Vagina (tissue), 2 donors: ENCODE data around the gene OR7C1. TPM values are rescaled to one million over a fixed set of nuclear protein-coding genes. Genes with fewer than 3 reads are reported as not detected.

Experiments used
- DNase-seq, 2 donors: peaks; one replicate each; pipeline ENCODE4 v3.0.0-alpha.2; 2017; ENCODE audit errors: extremely low spot score in 2 of 2
- H3K27ac ChIP-seq: fragments of 200-600 bp; sonication (generic); one replicate; pipeline ENCODE4 v1.5.1; 2019
- H3K27me3 ChIP-seq: fragments of 200-600 bp; sonication (generic); one replicate; pipeline ENCODE4 v1.5.1; 2019
- H3K36me3 ChIP-seq, 2 donors: fragments of 200-600 bp; sonication (generic); one replicate each; pipeline ENCODE4 v1.5.1; 2017 to 2019
- H3K4me1 ChIP-seq: fragments of 200-600 bp; sonication (generic); one replicate; pipeline ENCODE4 v1.5.1; 2019
- H3K4me3 ChIP-seq, 2 donors: fragments of 200-600 bp; sonication (generic); 1 replicate in 1 of 2; 2 replicates in 1 of 2; pipeline ENCODE4 v1.5.1; 2016 to 2019
- H3K9me3 ChIP-seq: fragments of 200-600 bp; sonication (generic); one replicate; pipeline ENCODE4 v1.5.1; 2019
- CTCF ChIP-seq, 3 experiments: fragments of 450-650 bp in 2 of 3; fragments of 200-600 bp in 1 of 3; sonication (generic) in 1 of 3; IDR thresholded peaks; one replicate each; pipeline ENCODE4 v1.5.1; 2017 to 2019; ENCODE audit warnings: antibody characterized with exemption in 3 of 3, mild to moderate bottlenecking in 2 of 3, moderate library complexity in 2 of 3
- POLR2A ChIP-seq, 2 donors: fragments of 450-650 bp; IDR thresholded peaks; one replicate each; pipeline ENCODE4 v1.6.1; 2017; ENCODE audit warnings: antibody characterized with exemption in 2 of 2, mild to moderate bottlenecking in 2 of 2, moderate library complexity in 2 of 2
- POLR2AphosphoS5 ChIP-seq, 2 donors: sonication (generic); formaldehyde crosslinking; IDR thresholded peaks; one replicate each; pipeline ENCODE4 v1.9.0; 2017; ENCODE audit warnings: antibody characterized with exemption in 2 of 2, mild to moderate bottlenecking in 2 of 2, low read depth in 1 of 2; ENCODE audit not compliant: insufficient read depth in 1 of 2
- intact Hi-C: fragments of 100-400 bp; cut with DNase I; formaldehyde crosslinking; loops from one replicate; pipeline ENCODE4 v1.15.1; 2023
- total RNA-seq: library from RNA; depleted of rRNA; stranded (reverse); fragments of >200 nt; gene quantifications from one replicate; pipeline ENCODE4 v1.2.3, GENCODE V29; 2016

Gene OR7C1
- 0.74 TPM for total RNA-seq

- peak within 1 kb of the TSS; percentile 25 for H3K27ac ChIP-seq
- intact Hi-C loops = no loop called here
- DNase-seq = no peak
- H3K27me3 ChIP-seq = no peaks in the 10 kb centered on the region
- H3K9me3 ChIP-seq = no peaks in the 10 kb centered on the region
- no peak for TF ChIP-seq CTCF (IDR thresholded peaks at IDR 0.05)
- TF ChIP-seq POLR2A (IDR thresholded peaks at IDR 0.05) = no peak
- TF ChIP-seq POLR2AphosphoS5 (IDR thresholded peaks at IDR 0.05; ENCODE audit: insufficient read depth in 1 of 2, low read depth in 1 of 2) = peak in 1 of 2 donors; percentile 83
- H3K36me3 ChIP-seq = no peaks in the 10 kb centered on the region
- H3K4me3 ChIP-seq = peak within 1 kb of the TSS in 1 of 2 donors; percentile 21
- no peaks in the 10 kb centered on the region for H3K4me1 ChIP-seq
These were observed at the start of gene OR7C1, which contains the start of gene OR7A5 for GRCh38 chr19:14835011-14835410. Gene OR7C1, minus strand, starts transcription at chr19:14835185. Its CDS starts 35,049 bp downstream, at chr19:14800136. Gene OR7A5, minus strand, starts transcription at chr19:14835185. Its CDS starts 6,944 bp downstream, at chr19:14828241.

GRCh38 chr19:14871619-14872230, 36.7 kb upstream of the OR7C1 start:
- Histone ChIP-seq H3K9me3 (no peaks in the 10 kb centered on the region), H3K27me3 (no peaks in the 10 kb centered on the region), H3K27ac (no peak overlapping the region), H3K4me3 (no peak overlapping the region), H3K36me3 (no peaks in the 10 kb centered on the region), H3K4me1 (no peaks in the 10 kb centered on the region)
- TF ChIP-seq POLR2AphosphoS5 (IDR thresholded peaks at IDR 0.05; ENCODE audit: insufficient read depth in 1 of 2, low read depth in 1 of 2) = no peak
- peak in 1 of 3 experiments; percentile 11 for TF ChIP-seq CTCF (IDR thresholded peaks at IDR 0.05)
- intact Hi-C loops = no loop called here
- DNase-seq = no peak

GRCh38 chr19:14868497-14868896, 33.5 kb upstream of the OR7C1 start:
- H3K27ac ChIP-seq = no peak overlapping the region
- intact Hi-C loops = no loop called here
- no peaks in the 10 kb centered on the region for H3K27me3 ChIP-seq
- DNase-seq = no peak
- H3K4me1 ChIP-seq = no peaks in the 10 kb centered on the region
- H3K4me3 ChIP-seq = no peak overlapping the region
- no peaks in the 10 kb centered on the region for H3K36me3 ChIP-seq
- H3K9me3 ChIP-seq = no peaks in the 10 kb centered on the region
- TF ChIP-seq POLR2AphosphoS5 (IDR thresholded peaks at IDR 0.05; ENCODE audit: insufficient read depth in 1 of 2, low read depth in 1 of 2) (no peak), CTCF (IDR thresholded peaks at IDR 0.05) (no peak), POLR2A (IDR thresholded peaks at IDR 0.05) (no peak)

GRCh38 chr19:14848822-14849221, 13.8 kb upstream of the OR7C1 start, which contains the start of gene OR7A10:
Gene OR7A10, minus strand, starts transcription at chr19:14848922. Its CDS starts 7,045 bp downstream, at chr19:14841877.
- TF ChIP-seq CTCF (IDR thresholded peaks at IDR 0.05) (no peak), POLR2A (IDR thresholded peaks at IDR 0.05) (no peak), POLR2AphosphoS5 (IDR thresholded peaks at IDR 0.05; ENCODE audit: insufficient read depth in 1 of 2, low read depth in 1 of 2) (no peak)
- H3K27ac ChIP-seq = no peak within 1 kb of the TSS
- intact Hi-C loops = no loop called here
- H3K4me3 ChIP-seq = no peak within 1 kb of the TSS
- no peak for DNase-seq
- no peaks in the 10 kb centered on the region for H3K9me3 ChIP-seq
- no peaks in the 10 kb centered on the region for H3K27me3 ChIP-seq
- no peaks in the 10 kb centered on the region for H3K36me3 ChIP-seq
- no peaks in the 10 kb centered on the region for H3K4me1 ChIP-seq

GRCh38 chr19:14843578-14843977, 8.6 kb upstream of the OR7C1 start:
- no peaks in the 10 kb centered on the region for H3K36me3 ChIP-seq
- DNase-seq = no peak
- H3K4me3 ChIP-seq = no peak overlapping the region
- no peaks in the 10 kb centered on the region for H3K4me1 ChIP-seq
- H3K27me3 ChIP-seq = no peaks in the 10 kb centered on the region
- TF ChIP-seq POLR2AphosphoS5 (IDR thresholded peaks at IDR 0.05; ENCODE audit: insufficient read depth in 1 of 2, low read depth in 1 of 2) (no peak), CTCF (IDR thresholded peaks at IDR 0.05) (no peak), POLR2A (IDR thresholded peaks at IDR 0.05) (no peak)
- H3K27ac ChIP-seq = no peak overlapping the region
- intact Hi-C loops = no loop called here
- no peaks in the 10 kb centered on the region for H3K9me3 ChIP-seq
